GM18951 (cell line): Measurements from ENCODE around the gene AAGAB.
"Not testable (repeated sequence)": the region's sequence is repeated elsewhere in the genome, so short reads cannot be mapped to it uniquely, and the experiment has no call there.

Experiments used
- POLR2A ChIP-seq: IDR thresholded peaks from 4 replicates; pipeline ENCODE4 v1.6.1; 2011; ENCODE audit warnings: mild to moderate bottlenecking; ENCODE audit not compliant: insufficient read length, insufficient read depth; ENCODE audit errors: extremely low read depth
- in situ Hi-C: fragments of 300-500 bp; cut with MboI; formaldehyde crosslinking; loops from one replicate; pipeline ENCODE4 v1.12.0; 2022; ENCODE audit warnings: low sequenced_read_pairs, mixed read lengths, inconsistent platforms; ENCODE audit not compliant: unreplicated experiment

AAGAB gene

DNA sequence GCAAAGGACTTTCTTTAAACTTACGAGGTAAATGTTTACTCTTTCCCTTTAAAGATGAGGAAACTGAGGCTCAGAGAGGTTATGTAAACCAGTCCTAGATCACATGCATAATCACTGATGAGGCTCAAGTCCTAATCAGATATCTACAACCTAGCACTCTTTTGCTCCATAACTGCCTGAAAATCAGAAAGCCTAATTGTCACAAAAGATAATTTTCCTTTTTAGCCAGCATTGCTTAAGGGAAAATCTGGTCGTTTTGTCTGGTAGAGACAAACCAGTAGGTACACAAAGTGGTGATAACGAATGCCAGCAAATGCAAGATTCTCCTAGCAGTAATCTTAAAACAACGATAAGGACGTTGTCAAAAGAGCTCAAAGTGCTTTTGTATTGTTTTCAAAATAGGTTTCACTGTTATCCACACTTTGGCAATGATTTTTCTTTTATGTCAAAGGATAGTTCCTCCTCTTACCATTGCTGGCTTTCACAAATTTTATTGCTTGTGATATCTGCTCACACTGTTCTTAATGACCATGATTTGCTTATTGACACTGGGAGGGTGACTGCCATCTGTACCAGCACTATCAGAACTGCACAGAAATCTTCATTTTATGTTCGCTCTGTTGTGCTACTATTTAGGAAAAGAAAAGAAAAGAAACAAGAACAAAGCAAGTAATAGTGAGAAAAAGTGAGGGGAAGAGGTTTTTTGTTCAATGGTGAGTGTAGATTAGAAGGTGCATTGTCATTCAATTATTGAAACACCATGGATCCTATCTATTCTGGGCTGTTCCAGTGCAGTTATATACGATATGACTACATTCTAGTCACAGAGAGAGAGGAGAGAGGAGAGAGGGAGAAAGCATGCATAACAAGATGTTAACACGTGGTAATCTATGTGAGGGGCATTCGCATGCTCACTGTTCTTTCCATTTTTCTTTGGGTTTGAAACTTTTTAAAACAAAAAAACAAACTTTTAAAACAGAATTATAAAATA is 13.8 kb upstream of the AAGAB start:
- in situ Hi-C loops: no loop called here
- TF ChIP-seq POLR2A: no peak

DNA sequence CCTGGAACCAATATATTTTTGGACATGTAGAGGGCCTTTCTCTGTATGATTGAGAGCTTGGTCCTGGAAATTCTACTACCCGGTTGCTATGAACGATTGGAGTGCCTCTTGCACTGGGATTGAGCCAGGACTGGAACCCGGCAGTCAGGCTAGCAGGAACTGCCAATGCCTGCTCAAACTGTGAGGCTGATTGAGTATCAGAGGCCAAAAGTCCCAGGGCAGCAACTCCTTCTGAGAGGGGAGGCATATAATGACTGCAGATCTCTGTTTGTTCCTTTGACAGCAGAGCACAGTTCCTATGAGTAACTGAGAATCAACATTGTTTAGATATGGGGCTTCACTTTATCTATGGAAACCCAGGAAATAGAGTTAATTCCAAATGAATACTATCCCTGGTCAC is 13.0 kb upstream of the AAGAB start:
- in situ Hi-C loops: no loop called here
- no peak for TF ChIP-seq POLR2A

DNA sequence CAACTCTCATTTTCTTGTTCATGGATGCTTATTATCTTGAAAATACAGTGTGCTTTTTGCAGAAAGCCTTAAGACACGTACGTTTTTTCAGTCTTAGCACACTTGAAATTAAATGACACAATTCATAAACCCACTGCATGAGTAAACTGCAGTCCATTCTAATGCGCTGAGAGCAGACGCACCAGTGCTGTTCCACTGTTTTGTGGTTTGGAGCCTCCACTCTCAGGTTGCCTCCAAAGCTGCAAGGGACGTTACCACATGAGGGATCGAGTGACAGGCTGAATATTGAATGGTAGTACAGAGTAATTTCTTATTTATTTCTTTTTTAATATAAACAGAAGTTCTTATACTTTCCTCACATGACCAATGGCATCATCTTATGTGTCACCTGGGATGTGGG is 12.4 kb upstream of the AAGAB start:
- in situ Hi-C loops: no loop called here
- no peak for TF ChIP-seq POLR2A

DNA sequence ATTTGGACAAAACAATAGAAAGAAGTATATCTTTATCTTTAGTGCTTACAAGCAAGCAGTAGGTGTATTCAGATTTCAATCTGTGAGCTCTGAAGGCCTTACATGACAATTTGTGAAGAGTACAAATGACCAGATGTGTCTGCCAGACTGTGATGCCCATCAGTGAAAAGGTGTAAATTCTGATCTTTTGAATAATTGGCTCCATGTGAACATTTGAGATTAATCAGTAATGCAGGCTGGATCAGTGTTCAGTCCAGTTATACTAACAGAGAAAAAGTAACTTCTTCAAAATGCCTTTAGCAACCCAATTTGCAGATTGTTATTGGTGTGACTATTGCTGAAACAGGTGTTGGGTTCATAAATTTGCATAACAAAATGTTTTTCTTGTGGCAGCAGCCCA is 5.3 kb upstream of the AAGAB start:
- no peak for TF ChIP-seq POLR2A
- in situ Hi-C loops: no loop called here

DNA sequence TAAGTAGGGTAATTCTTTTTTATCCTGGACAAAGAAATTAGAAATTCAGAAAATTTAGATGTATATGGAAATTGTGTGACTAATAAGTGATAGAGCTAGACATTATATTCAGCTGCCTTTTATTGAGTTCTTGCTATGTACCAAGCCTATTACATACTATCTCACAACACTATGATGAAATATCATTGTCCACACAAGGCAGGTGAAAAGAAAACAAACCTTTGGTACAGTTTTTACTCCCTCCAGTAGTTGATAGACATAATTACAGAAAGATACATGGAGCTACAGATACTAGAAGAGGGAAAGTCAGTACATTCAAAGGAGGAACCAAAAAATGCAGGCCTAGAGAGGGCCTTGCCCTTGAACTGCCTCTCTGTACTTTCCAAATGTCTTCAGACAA is 4.9 kb upstream of the AAGAB start:
- in situ Hi-C loops: no loop called here
- no peak for TF ChIP-seq POLR2A

DNA sequence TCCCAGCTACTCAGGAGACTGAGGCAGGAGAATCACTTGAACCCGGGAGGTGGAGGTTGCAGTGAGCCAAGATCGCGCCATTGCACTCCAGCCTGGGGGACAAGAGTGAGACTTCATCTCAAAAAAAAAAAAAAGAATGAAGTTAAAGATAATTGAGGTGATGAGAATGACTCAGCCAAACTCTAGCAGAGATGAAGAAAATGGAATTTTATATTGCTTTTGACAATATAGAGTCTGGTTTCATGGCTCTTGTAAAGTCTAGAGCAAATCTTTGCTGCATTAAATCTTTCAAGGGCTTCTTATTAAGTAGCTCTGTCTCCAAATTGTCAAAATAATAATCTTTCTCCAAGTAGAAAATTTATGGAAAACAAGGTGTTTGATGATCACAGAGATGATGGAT is 4.0 kb upstream of the AAGAB start:
- in situ Hi-C loops: not testable (repeated sequence)

DNA sequence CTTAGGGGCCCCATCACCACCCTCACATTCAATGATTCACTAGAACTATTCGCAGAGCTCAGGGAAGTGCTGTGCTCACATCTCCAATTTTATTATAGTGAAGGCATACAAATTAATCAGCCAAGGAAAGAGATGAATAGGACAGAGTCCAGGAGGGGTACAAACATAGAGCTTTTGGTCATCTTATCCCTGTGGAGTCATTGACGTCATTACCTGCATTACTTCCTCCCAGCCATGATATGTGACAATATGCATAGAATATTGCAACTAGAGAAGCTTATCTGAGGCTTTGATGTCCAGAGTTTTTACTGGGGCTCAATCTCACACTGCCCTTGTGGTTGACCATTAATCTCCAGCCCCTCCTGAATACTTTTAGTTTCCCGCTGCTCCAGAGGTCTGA is 1.6 kb upstream of the AAGAB start:
- no peak for TF ChIP-seq POLR2A
- in situ Hi-C loops: no loop called here

DNA sequence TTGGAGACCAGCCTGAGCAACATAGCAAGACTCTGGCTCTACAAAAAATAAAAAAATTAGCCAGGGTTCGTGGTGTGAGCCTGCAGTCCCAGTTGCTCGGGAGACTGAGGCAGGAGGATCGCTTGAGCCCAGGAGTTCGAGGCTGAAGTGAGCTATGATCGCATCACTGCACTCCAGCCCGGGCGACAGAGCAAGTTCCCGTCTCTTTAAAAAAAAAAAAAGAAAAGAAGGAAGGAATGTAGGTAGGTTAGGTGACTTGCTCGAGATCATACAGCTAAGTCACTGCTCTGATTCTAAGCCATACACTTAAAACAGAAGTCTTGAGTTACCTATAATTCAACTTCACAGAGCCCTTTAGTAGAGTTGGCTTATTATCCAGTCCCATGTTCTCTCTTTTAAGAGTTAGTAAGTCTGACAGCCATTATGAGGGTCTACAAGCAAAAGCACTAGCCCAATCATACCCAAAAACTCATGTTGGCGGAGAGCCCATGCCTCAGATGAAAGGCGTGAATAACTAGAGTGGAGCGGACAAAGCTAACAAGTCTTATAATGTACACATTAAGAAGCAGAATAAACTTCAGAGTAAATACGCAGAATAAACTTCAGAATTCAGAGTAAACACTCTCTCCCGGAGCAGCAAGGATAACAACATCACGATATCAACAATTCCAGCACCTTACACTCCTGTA is 768 bp downstream of the AAGAB start:
- in situ Hi-C loops: no loop called here
- TF ChIP-seq POLR2A: no peak

DNA sequence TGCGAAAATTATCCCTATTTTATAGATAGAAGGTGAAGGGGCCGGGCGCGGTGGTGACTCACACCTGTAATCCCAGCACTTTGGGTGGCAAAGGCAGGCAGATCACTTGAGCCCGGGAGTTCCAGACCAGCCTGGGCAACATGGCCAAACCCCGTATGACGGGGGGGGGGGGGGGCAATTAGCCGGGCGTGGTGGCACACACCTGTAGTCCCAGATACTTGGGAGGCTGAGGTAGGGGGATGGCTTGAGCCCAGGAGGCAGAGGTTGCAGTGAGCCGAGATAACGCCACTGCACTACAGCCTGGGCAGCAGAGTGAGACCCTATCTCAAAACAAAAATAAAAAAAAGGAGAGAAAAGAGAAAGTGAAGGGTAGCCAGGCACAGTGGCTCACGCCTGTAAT is 1.4 kb downstream of the AAGAB start:
- no peak for TF ChIP-seq POLR2A
- in situ Hi-C loops: no loop called here

DNA sequence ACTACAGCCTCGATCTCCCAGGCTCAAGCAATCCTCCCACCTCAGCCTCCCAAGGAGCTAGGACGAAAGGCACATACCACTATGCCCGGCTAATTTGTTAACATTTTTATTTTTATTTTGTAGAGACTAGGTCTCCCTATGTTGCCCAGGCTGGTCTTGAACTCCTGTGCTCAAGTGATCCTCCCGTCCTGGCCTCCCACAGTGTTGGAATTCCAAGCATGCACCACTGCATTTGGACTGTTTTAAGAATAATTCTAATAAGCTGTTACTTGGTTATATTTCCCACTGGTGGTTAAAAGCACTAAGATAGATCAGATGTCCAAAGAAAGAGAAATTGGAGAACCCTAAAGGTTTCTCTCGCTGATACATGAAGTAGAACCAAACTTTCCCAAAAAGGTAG is 3.1 kb downstream of the AAGAB start:
- in situ Hi-C loops: no loop called here
- TF ChIP-seq POLR2A: no peak

DNA sequence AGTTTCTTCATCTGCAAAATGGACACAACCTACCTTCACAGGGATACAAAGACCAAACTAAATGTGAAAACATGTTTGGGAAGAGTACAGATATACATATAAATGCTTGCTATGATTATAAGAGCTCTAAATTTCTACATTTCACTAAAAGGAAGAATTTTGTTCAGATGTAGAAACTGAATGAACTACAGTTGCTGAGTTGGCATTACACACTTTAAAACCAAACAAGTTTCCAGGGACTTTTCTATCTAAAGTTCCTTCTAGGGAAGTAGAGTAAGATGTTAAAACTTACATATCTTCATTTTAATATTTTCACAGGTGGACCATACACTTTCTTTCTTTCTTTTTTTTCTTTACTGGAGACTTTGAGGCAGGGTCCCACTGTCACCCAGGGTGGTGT is 4.6 kb downstream of the AAGAB start:
- no peak for TF ChIP-seq POLR2A
- in situ Hi-C loops: no loop called here

DNA sequence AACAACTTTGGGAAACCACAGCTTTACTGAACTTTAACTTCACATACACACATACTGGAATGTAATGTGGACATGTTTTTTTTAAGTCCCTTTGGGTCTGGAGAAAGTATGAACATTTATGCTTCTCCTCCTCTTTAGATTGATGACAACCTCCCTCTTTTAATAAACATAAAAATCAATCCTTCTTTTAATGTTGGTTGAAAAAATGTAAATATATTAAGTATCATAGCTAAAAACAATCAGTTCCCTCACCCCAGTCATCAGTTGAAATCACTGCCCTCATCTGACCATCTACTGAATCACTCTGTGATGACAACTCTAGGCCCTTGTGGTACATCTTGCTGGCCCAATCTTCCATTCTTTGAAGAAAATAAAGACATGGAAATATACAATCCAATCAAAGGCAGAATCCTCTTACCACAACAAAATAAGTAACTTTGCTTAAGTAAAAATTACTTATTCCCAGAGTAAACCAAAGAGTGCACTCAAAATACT is 6.4 kb downstream of the AAGAB start:
- in situ Hi-C loops: no loop called here
- TF ChIP-seq POLR2A: no peak

DNA sequence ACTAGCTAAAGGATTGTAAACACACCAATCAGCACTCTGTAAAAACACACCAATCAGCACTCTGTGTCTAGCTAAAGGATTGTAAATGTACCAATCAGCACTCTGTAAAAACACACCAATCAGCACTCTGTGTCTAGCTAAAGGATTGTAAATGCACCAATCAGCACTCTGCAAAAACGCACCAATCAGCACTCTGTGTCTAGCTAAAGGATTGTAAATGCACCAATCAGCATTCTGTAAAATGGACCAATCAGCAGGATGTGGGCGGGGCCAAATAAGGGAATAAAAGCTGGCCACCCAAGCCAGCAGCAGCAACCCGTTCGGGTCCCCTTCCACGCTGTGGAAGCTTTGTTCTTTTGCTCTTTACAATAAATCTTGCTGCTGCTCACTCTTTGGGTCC is 7.9 kb downstream of the AAGAB start:
- in situ Hi-C loops: not testable (repeated sequence)

DNA sequence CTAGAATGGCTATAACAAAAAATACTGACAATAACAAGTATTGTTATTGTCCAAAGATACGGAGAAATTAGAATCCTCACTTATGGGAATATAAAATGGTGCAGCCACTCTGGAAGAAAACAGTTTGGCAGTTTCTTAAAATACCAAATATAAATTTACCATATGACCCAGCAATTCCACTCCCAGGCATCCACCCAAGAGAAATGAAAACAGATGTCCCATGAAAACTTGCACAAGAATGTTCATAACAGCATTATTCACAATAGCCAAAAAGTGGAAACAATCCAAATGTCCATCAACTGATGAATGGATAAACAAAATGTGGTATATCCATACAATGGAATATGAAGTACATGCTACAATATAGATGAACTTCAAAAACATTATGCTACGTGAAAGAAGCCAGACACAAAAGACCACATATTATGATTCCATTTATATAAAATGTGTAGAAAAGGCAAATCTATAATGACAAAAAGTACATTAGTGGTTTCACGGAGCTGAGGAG is 9.4 kb downstream of the AAGAB start:
- in situ Hi-C loops: no loop called here
- TF ChIP-seq POLR2A: no peak
